NB4 (cell line): ENCODE results near the gene VWCE.
"Not testable (repeated sequence)": the region's sequence is repeated elsewhere in the genome, so short reads cannot be mapped to it uniquely, and the experiment has no call there.

Experiments
- POLR2A ChIP-seq: IDR thresholded peaks from 2 replicates; pipeline ENCODE4 v1.6.1; 2011; ENCODE audit warnings: mild to moderate bottlenecking; ENCODE audit not compliant: insufficient read length; ENCODE audit errors: extremely low read depth
- TF ChIP-seq, protein P1 (sequence below): IDR thresholded peaks from one replicate; pipeline ENCODE4 v1.5.1; 2012; ENCODE audit warnings: low read depth, low read length
- TF ChIP-seq, protein P2 (sequence below): IDR thresholded peaks from 2 replicates; pipeline ENCODE4 v1.6.1; 2011; ENCODE audit warnings: low read depth, low read length

DNA sequence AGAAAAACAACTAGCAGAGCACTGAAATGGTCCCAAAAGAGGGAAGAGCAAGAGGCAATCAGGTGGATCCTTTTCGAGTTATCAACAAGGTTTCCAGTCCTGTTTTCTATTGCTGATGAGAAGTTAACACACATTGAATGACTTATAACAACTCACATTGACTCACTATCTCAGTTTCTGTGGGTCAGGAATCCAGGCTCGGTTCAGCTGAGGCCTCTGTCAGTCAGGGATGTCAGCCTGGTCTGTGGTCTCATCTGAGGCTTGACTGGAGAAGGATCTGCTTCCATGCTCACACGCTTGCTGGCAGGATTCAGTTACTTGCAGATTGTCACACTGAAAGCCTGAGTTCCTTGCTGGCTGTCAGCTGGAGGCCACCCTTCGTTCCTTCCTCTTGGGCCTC, 76.8 kb downstream of the VWCE start:
- TF ChIP-seq, protein P1, sequence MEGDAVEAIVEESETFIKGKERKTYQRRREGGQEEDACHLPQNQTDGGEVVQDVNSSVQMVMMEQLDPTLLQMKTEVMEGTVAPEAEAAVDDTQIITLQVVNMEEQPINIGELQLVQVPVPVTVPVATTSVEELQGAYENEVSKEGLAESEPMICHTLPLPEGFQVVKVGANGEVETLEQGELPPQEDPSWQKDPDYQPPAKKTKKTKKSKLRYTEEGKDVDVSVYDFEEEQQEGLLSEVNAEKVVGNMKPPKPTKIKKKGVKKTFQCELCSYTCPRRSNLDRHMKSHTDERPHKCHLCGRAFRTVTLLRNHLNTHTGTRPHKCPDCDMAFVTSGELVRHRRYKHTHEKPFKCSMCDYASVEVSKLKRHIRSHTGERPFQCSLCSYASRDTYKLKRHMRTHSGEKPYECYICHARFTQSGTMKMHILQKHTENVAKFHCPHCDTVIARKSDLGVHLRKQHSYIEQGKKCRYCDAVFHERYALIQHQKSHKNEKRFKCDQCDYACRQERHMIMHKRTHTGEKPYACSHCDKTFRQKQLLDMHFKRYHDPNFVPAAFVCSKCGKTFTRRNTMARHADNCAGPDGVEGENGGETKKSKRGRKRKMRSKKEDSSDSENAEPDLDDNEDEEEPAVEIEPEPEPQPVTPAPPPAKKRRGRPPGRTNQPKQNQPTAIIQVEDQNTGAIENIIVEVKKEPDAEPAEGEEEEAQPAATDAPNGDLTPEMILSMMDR: not testable (repeated sequence)
- TF ChIP-seq POLR2A: not testable (repeated sequence)
- TF ChIP-seq, protein P2, sequence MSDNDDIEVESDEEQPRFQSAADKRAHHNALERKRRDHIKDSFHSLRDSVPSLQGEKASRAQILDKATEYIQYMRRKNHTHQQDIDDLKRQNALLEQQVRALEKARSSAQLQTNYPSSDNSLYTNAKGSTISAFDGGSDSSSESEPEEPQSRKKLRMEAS: not testable (repeated sequence)
